GM12873 (cell line): ENCODE measurements around the gene ADSL.
A peak's percentile ranks its signal among the peaks of the same experiment; 100 is the strongest.

ENCODE experiments used
- TF ChIP-seq, protein P1 (sequence below): IDR thresholded peaks from 2 replicates; pipeline ENCODE4 v1.5.1; 2012; ENCODE audit warnings: low read depth, mild to moderate bottlenecking, moderate library complexity, low read length, control low read depth; ENCODE audit not compliant: insufficient read depth; ENCODE audit errors: missing control alignments

ADSL gene

DNA sequence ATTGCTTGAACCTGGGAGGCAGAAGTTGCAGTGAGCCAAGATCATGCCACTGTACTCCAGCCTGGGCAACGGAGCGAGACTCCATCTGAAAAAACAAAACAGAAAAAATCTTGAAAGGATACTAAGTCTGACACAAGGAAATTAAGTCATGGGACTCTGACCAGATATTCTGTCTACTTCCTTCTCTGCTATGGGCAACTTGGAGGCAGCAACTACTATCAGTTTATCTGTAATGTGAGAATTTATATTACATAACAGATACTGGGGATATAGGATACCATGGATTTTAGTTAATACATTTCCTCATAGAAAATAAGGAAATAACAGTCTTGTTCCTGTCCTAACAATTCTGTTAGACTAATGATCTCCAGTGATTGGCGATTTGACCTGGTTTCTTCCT, 22.5 kb downstream of the ADSL start:
- TF ChIP-seq, protein P1, sequence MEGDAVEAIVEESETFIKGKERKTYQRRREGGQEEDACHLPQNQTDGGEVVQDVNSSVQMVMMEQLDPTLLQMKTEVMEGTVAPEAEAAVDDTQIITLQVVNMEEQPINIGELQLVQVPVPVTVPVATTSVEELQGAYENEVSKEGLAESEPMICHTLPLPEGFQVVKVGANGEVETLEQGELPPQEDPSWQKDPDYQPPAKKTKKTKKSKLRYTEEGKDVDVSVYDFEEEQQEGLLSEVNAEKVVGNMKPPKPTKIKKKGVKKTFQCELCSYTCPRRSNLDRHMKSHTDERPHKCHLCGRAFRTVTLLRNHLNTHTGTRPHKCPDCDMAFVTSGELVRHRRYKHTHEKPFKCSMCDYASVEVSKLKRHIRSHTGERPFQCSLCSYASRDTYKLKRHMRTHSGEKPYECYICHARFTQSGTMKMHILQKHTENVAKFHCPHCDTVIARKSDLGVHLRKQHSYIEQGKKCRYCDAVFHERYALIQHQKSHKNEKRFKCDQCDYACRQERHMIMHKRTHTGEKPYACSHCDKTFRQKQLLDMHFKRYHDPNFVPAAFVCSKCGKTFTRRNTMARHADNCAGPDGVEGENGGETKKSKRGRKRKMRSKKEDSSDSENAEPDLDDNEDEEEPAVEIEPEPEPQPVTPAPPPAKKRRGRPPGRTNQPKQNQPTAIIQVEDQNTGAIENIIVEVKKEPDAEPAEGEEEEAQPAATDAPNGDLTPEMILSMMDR: no peak

- TF ChIP-seq, protein P1: no peak
Measured at GRCh38 chr22:40374567-40374966, 28.3 kb downstream of the ADSL start.

GRCh38 chr22:40376149-40376548, 29.8 kb downstream of the ADSL start:
- TF ChIP-seq, protein P1: no peak

- TF ChIP-seq, protein P1: no peak
Measured at GRCh38 chr22:40377931-40378330, 31.6 kb downstream of the ADSL start.

GRCh38 chr22:40381461-40381860, 35.2 kb downstream of the ADSL start:
- TF ChIP-seq, protein P1: no peak

- TF ChIP-seq, protein P1: no peak
Measured at GRCh38 chr22:40383905-40384304, 37.6 kb downstream of the ADSL start.

DNA sequence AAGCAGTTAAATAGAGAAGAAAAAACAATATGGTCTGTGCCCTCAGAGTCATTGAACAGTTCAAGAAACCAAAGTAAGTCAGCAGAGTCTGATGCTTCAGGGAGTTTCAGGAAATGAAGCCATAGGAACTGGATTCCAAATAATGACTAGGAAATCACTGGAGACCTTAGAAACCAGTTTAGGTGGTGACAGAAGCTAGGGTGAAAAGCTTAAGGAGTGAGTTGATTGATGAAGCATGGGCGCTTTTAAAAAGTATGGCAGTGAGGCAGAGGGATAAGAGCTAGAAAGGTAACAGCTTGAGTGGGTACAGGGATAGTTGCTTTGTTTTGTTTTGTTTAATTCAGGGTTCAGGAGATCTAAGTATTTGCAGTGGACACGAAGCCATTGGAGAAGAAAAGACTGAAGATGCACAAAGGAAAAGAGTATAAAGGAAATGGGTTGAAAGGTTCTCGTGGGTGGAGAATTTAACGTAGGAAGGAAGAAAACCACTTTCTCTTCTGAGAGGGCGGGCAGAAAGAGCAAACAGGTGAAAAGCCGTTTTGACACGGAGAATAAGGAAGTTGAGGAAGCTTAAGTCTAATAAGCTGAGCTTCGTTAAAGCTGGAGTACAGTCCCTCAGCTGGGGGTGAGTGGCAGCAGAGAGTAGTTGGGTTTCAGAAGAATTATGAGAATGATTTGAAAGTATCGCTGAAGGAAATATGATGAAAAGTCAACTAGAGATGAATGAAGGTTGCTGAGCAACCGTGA, 38.9 kb downstream of the ADSL start:
- TF ChIP-seq, protein P1: peak; percentile 17
